ENCODE measurements around the gene BCAP31. TPM values are rescaled to one million over a fixed set of nuclear protein-coding genes. Genes with fewer than 3 reads are reported as not detected.
A peak's percentile ranks its signal among the peaks of the same experiment; 100 is the strongest.
"Not testable (repeated sequence)": the region's sequence is repeated elsewhere in the genome, so short reads cannot be mapped to it uniquely, and the experiment has no call there.

The BCAP31 gene
- total RNA-seq, 1 experiment from 2014 or later = 371 TPM

GRCh38 chrX:153697924-153698865 lies 26.0 kb downstream of the BCAP31 start:
- H3K9me3 Mint-ChIP-seq (ENCODE audit: low read depth, unreplicated experiment) = no peaks in the 10 kb centered on the region
- TF ChIP-seq CTCF (IDR thresholded peaks at IDR 0.05; ENCODE audit: unreplicated experiment) = no peak
- intact Hi-C loops (cut with micrococcal nuclease; ENCODE audit: unreplicated experiment) = no loop called here
- no peaks in the 10 kb centered on the region for H3K27me3 Mint-ChIP-seq (ENCODE audit: unreplicated experiment)
- H3K36me3 Mint-ChIP-seq (ENCODE audit: insufficient read depth, unreplicated experiment) = peaks cover 72% of the 10 kb centered on the region
- CTCF ChIA-PET = no interaction called here
- H3K4me1 Mint-ChIP-seq (ENCODE audit: low read depth, unreplicated experiment) = no peaks in the 10 kb centered on the region
- no TSS peak for BruUV-seq (replicated peaks)
- peak overlapping the region; percentile 6 for H3K27ac Mint-ChIP-seq (ENCODE audit: unreplicated experiment)
- no peak overlapping the region for H3K4me3 Mint-ChIP-seq (ENCODE audit: low read depth, unreplicated experiment)
- DNase-seq = no peak

GRCh38 chrX:153696986-153697722 lies 27.0 kb downstream of the BCAP31 start:
- H3K4me1 Mint-ChIP-seq (ENCODE audit: low read depth, unreplicated experiment); BruUV-seq (replicated peaks); intact Hi-C loops (cut with micrococcal nuclease; ENCODE audit: unreplicated experiment); H3K4me3 Mint-ChIP-seq (ENCODE audit: low read depth, unreplicated experiment); CTCF ChIA-PET; H3K9me3 Mint-ChIP-seq (ENCODE audit: low read depth, unreplicated experiment); DNase-seq; H3K27me3 Mint-ChIP-seq (ENCODE audit: unreplicated experiment): not testable (repeated sequence)
- Mint-ChIP-seq H3K36me3 (ENCODE audit: insufficient read depth, unreplicated experiment) (peaks cover 76% of the 10 kb centered on the region), H3K27ac (ENCODE audit: unreplicated experiment) (peak overlapping the region; percentile 6)

- DNase-seq; H3K4me1 Mint-ChIP-seq (ENCODE audit: low read depth, unreplicated experiment); BruUV-seq (replicated peaks); H3K4me3 Mint-ChIP-seq (ENCODE audit: low read depth, unreplicated experiment); H3K9me3 Mint-ChIP-seq (ENCODE audit: low read depth, unreplicated experiment); intact Hi-C loops (cut with micrococcal nuclease; ENCODE audit: unreplicated experiment); CTCF ChIA-PET; H3K27ac Mint-ChIP-seq (ENCODE audit: unreplicated experiment); H3K27me3 Mint-ChIP-seq (ENCODE audit: unreplicated experiment): not testable (repeated sequence)
- peaks cover 72% of the 10 kb centered on the region for H3K36me3 Mint-ChIP-seq (ENCODE audit: insufficient read depth, unreplicated experiment)
Measured at GRCh38 chrX:153696538-153696937, 27.6 kb downstream of the BCAP31 start.

- Mint-ChIP-seq H3K9me3 (ENCODE audit: low read depth, unreplicated experiment) (no peaks in the 10 kb centered on the region), H3K27me3 (ENCODE audit: unreplicated experiment) (no peaks in the 10 kb centered on the region), H3K4me1 (ENCODE audit: low read depth, unreplicated experiment) (no peaks in the 10 kb centered on the region), H3K4me3 (ENCODE audit: low read depth, unreplicated experiment) (no peak overlapping the region), H3K36me3 (ENCODE audit: insufficient read depth, unreplicated experiment) (peaks cover 71% of the 10 kb centered on the region), H3K27ac (ENCODE audit: unreplicated experiment) (no peak overlapping the region)
- no TSS peak for BruUV-seq (replicated peaks)
- intact Hi-C loops (cut with micrococcal nuclease; ENCODE audit: unreplicated experiment) = no loop called here
- no peak for DNase-seq
- TF ChIP-seq CTCF (IDR thresholded peaks at IDR 0.05; ENCODE audit: unreplicated experiment) = no peak
- CTCF ChIA-PET = no interaction called here
Measured at GRCh38 chrX:153696100-153696499, 28.1 kb downstream of the BCAP31 start.

- Mint-ChIP-seq H3K27ac (ENCODE audit: unreplicated experiment) (no peak overlapping the region), H3K27me3 (ENCODE audit: unreplicated experiment) (no peaks in the 10 kb centered on the region), H3K36me3 (ENCODE audit: insufficient read depth, unreplicated experiment) (peaks cover 69% of the 10 kb centered on the region), H3K4me1 (ENCODE audit: low read depth, unreplicated experiment) (no peaks in the 10 kb centered on the region), H3K9me3 (ENCODE audit: low read depth, unreplicated experiment) (no peaks in the 10 kb centered on the region), H3K4me3 (ENCODE audit: low read depth, unreplicated experiment) (no peak overlapping the region)
- no TSS peak for BruUV-seq (replicated peaks)
- CTCF ChIA-PET = no interaction called here
- no peak for DNase-seq
- intact Hi-C loops (cut with micrococcal nuclease; ENCODE audit: unreplicated experiment) = no loop called here
- TF ChIP-seq CTCF (IDR thresholded peaks at IDR 0.05; ENCODE audit: unreplicated experiment) = no peak
Measured at GRCh38 chrX:153694687-153695270, 29.4 kb downstream of the BCAP31 start.

- CTCF ChIA-PET; H3K27ac Mint-ChIP-seq (ENCODE audit: unreplicated experiment); H3K4me3 Mint-ChIP-seq (ENCODE audit: low read depth, unreplicated experiment); BruUV-seq (replicated peaks); H3K9me3 Mint-ChIP-seq (ENCODE audit: low read depth, unreplicated experiment); H3K27me3 Mint-ChIP-seq (ENCODE audit: unreplicated experiment); DNase-seq; H3K4me1 Mint-ChIP-seq (ENCODE audit: low read depth, unreplicated experiment); intact Hi-C loops (cut with micrococcal nuclease; ENCODE audit: unreplicated experiment): not testable (repeated sequence)
- peaks cover 64% of the 10 kb centered on the region for H3K36me3 Mint-ChIP-seq (ENCODE audit: insufficient read depth, unreplicated experiment)
Measured at GRCh38 chrX:153694256-153694655, 29.9 kb downstream of the BCAP31 start.

Measured in Calu3 (cell line).